ENCODE data around the gene MBD3. TPM values are rescaled to one million over a fixed set of nuclear protein-coding genes. Genes with fewer than 3 reads are reported as not detected.

Gene MBD3
- total and polyA plus RNA-seq, 2 of the 4 experiments (the other 2 are of a cell fraction): 42.5 to 66.3 TPM

DNA sequence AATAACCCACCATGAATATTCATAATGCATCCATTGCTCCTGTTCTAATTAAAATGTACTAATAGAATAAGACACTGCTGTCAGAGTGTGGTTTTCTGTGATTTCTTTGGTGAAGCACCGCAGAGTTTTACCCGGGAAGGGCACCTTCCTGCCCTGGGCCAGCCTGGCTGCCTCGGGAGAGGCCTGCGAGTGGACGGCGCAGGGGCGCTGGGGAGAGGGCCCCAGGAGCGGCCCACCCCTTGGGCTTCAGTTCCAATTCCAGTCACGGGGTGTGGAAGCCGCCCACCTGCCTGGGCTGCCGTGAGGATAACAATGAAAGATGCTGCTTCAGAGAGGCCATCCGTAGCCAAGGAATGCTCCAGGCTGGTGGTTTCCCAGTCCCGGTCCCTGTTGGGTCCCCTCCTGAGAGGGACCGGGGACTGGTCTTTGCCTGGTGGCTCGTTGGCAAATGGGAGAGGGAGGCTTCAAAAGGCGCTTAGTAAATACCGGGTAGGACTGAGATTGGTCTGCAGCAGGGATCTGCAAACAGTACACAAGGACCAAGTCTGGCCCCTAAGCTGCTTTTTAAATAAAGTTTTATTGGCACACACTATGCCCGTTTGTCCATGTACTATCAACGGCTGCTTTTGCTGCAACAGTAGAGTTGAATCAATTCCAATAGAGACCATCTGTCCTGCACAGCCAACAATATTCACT is 41.7 kb upstream of the MBD3 start (continued):
- TF ChIP-seq MAZ (IDR thresholded peaks at IDR 0.05; ENCODE audit: borderline replicate concordance, low read depth, low read length) (no peak), MXI1 (IDR thresholded peaks at IDR 0.05; ENCODE audit: borderline replicate concordance, low read depth, low read length) (no peak)

GRCh38 chr19:1633269-1633826 is 40.7 kb upstream of the MBD3 start:
- H2AK5ac ChIP-seq (ENCODE audit: low read depth, low read length): no peak overlapping the region
- ATAC-seq (ENCODE audit: low read depth): no peak
- no peaks in the 10 kb centered on the region for H3K4me1 ChIP-seq (ENCODE audit: control insufficient read depth, insufficient read depth, low read length)
- POLR2A ChIA-PET (ENCODE audit: unreplicated experiment): no interaction called here
- H3K9me3 ChIP-seq (ENCODE audit: control insufficient read depth, insufficient read depth, low read length): peaks cover 2% of the 10 kb centered on the region; the same call in 1 of the 2 replicates
- H3K9me1 ChIP-seq (ENCODE audit: insufficient read depth, low read length): no peaks in the 10 kb centered on the region
- no peak overlapping the region for H2BK15ac ChIP-seq (ENCODE audit: low read depth, low read length)
- no peak overlapping the region for H3K23ac ChIP-seq (ENCODE audit: low read depth, low read length)
- no peaks in the 10 kb centered on the region for H3K27me3 ChIP-seq (ENCODE audit: control insufficient read depth, insufficient read depth, low read length)
- no peak overlapping the region for H3K9ac ChIP-seq (ENCODE audit: low read depth, low read length)
- no peak for DNase-seq
- intact Hi-C loops (cut with micrococcal nuclease): no loop called here
- H3K4me3 ChIP-seq (ENCODE audit: insufficient read depth, low read depth, low read length): no peak overlapping the region
- peaks cover 47% of the 10 kb centered on the region for H4K20me1 ChIP-seq (ENCODE audit: insufficient read depth, low read length)
- no peak overlapping the region for H3K56ac ChIP-seq (ENCODE audit: extremely low read depth, insufficient read depth, low read length)
- no peak overlapping the region for H3K4ac ChIP-seq (ENCODE audit: low read depth, low read length)
- H4K5ac ChIP-seq (ENCODE audit: low read depth, low read length): no peak overlapping the region
- H2BK120ac ChIP-seq (ENCODE audit: low read depth, low read length): no peak overlapping the region
- H4K91ac ChIP-seq (ENCODE audit: insufficient read depth, low read depth, low read length): no peak overlapping the region
- in situ Hi-C loops (cut with MboI; ENCODE audit: low sequenced_read_pairs): no loop called here
- no peak overlapping the region for H3K4me2 ChIP-seq (ENCODE audit: low read depth, low read length)
- H3K79me1 ChIP-seq (ENCODE audit: low read depth in 1 of 2, low read length in 2 of 2): peaks cover under 1 to 57% of the 10 kb centered on the region in 2 experiments; a peak in 3 of 4 replicates
- no peak overlapping the region for H3K18ac ChIP-seq (ENCODE audit: low read depth, low read length)
- no peak overlapping the region for H2BK20ac ChIP-seq (ENCODE audit: low read depth, low read length)
- no TSS peak for BruUV-seq (replicated peaks)
- TF ChIP-seq RFX5 (IDR thresholded peaks at IDR 0.05; ENCODE audit: low read depth, low read length): no peak
- TF ChIP-seq RCOR1 (IDR thresholded peaks at IDR 0.05; ENCODE audit: insufficient replicate concordance, low read length): no peak
- TF ChIP-seq ELK1 (IDR thresholded peaks at IDR 0.05; ENCODE audit: borderline replicate concordance, low read depth, low read length): no peak
- TF ChIP-seq CHD1 (IDR thresholded peaks at IDR 0.05; ENCODE audit: low read depth, low read length): no peak
- TF ChIP-seq FOS (IDR thresholded peaks at IDR 0.05; ENCODE audit: low read depth, low read length): no peak
- no peak overlapping the region for H2AK9ac ChIP-seq (replicated peaks; ENCODE audit: low read depth, low read length, poor library complexity)
- H2BK5ac ChIP-seq (ENCODE audit: low read depth, low read length, poor library complexity, severe bottlenecking): no peak overlapping the region
- WGBS, 2 experiments (ENCODE audit: extremely low coverage in 2 of 2, insufficient read length in 1 of 2): 92% methylated on average over 4 of the region's 11 CpGs; no CpG with 5 or more reads in 1 of the 2 experiments
- CTCF ChIA-PET: no interaction called here
- no peak overlapping the region for H2AFZ ChIP-seq (replicated peaks; ENCODE audit: low read length, poor library complexity)
- peaks cover 51% of the 10 kb centered on the region for H3K36me3 ChIP-seq (ENCODE audit: control insufficient read depth, insufficient read depth, low read length)
- H3K14ac ChIP-seq (replicated peaks; ENCODE audit: low read depth, low read length): no peak overlapping the region
- H3K27ac ChIP-seq (ENCODE audit: insufficient read depth, low read length): no peak overlapping the region
- dilution Hi-C loops (cut with HindIII; ENCODE audit: low sequenced_read_pairs, unreplicated experiment): no loop called here
- no peak overlapping the region for H4K8ac ChIP-seq (ENCODE audit: low read depth in 2 of 2, low read length in 2 of 2)
